Effector memory CD4-positive, alpha-beta T cell (primary cell): ENCODE data around the gene MET.

ENCODE experiments used
- DNase-seq, 3 donors: peaks; one replicate each; pipeline ENCODE4 v3.0.0-alpha.2; 2020
- H3K27ac ChIP-seq: 2 replicates; pipeline ENCODE4 v1.7.0; 2013; ENCODE audit warnings: mild to moderate bottlenecking, low read length, moderate library complexity; ENCODE audit not compliant: insufficient read depth, poor library complexity, severe bottlenecking
- H3K27me3 ChIP-seq: replicated peaks from 2 replicates; pipeline ENCODE4 v1.7.0; 2013; ENCODE audit warnings: mild to moderate bottlenecking, low read length; ENCODE audit not compliant: insufficient read depth, control insufficient read depth, poor library complexity, severe bottlenecking
- H3K36me3 ChIP-seq: 2 replicates; pipeline ENCODE4 v1.7.0; 2013; ENCODE audit warnings: mild to moderate bottlenecking, low read length, moderate library complexity; ENCODE audit not compliant: control insufficient read depth, insufficient read depth
- H3K4me1 ChIP-seq: 2 replicates; pipeline ENCODE4 v1.7.0; 2013; ENCODE audit warnings: low read length, mild to moderate bottlenecking; ENCODE audit not compliant: control insufficient read depth, insufficient read depth, poor library complexity, severe bottlenecking
- H3K4me3 ChIP-seq: 2 replicates; pipeline ENCODE4 v1.7.0; 2013; ENCODE audit warnings: low read length, low read depth, mild to moderate bottlenecking; ENCODE audit not compliant: insufficient read depth, poor library complexity, severe bottlenecking
- H3K9me3 ChIP-seq: 2 replicates; pipeline ENCODE4 v1.7.0; 2013; ENCODE audit warnings: mild to moderate bottlenecking, low read length, moderate library complexity; ENCODE audit not compliant: control insufficient read depth

Gene MET

GRCh38 chr7:116787881-116788280, 115.9 kb downstream of the MET start:
- no peak overlapping the region for H3K4me3 ChIP-seq
- H3K27me3 ChIP-seq: no peaks in the 10 kb centered on the region
- no peaks in the 10 kb centered on the region for H3K4me1 ChIP-seq
- H3K36me3 ChIP-seq: no peaks in the 10 kb centered on the region
- no peak for DNase-seq
- H3K27ac ChIP-seq: no peak overlapping the region
- H3K9me3 ChIP-seq: no peaks in the 10 kb centered on the region

GRCh38 chr7:116788572-116789197, 116.7 kb downstream of the MET start:
- Histone ChIP-seq H3K36me3 (no peaks in the 10 kb centered on the region), H3K27me3 (no peaks in the 10 kb centered on the region), H3K9me3 (no peaks in the 10 kb centered on the region), H3K4me3 (no peak overlapping the region), H3K27ac (no peak overlapping the region), H3K4me1 (no peaks in the 10 kb centered on the region)
- no peak for DNase-seq

DNA sequence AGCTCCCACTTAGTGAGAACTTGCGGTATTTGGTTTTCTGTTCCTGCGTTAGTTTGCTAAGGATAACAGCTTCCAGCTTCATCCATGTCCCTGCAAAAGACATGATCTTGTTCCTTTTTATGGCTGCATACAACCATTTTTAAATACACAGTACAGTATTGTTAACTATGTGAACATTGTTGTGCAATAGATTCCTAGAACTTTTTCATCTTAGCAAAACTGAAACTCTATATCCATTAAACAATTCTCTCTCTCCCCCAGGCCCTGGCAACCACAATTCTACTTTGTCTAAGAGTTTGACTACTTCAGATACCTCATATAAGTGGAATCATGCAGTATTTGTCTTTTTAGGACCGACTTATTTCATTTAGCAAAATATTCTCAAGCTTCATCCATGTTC, 118.0 kb downstream of the MET start:
- no peaks in the 10 kb centered on the region for H3K9me3 ChIP-seq
- no peaks in the 10 kb centered on the region for H3K27me3 ChIP-seq
- H3K4me3 ChIP-seq: no peak overlapping the region
- no peak overlapping the region for H3K27ac ChIP-seq
- no peaks in the 10 kb centered on the region for H3K36me3 ChIP-seq
- no peak for DNase-seq
- H3K4me1 ChIP-seq: no peaks in the 10 kb centered on the region

- H3K27ac ChIP-seq: no peak overlapping the region
- no peak for DNase-seq
- H3K9me3 ChIP-seq: no peaks in the 10 kb centered on the region
- no peak overlapping the region for H3K4me3 ChIP-seq
- no peaks in the 10 kb centered on the region for H3K27me3 ChIP-seq
- H3K36me3 ChIP-seq: no peaks in the 10 kb centered on the region
- H3K4me1 ChIP-seq: no peaks in the 10 kb centered on the region
Observed at GRCh38 chr7:116792813-116793212, 120.8 kb downstream of the MET start.

DNA sequence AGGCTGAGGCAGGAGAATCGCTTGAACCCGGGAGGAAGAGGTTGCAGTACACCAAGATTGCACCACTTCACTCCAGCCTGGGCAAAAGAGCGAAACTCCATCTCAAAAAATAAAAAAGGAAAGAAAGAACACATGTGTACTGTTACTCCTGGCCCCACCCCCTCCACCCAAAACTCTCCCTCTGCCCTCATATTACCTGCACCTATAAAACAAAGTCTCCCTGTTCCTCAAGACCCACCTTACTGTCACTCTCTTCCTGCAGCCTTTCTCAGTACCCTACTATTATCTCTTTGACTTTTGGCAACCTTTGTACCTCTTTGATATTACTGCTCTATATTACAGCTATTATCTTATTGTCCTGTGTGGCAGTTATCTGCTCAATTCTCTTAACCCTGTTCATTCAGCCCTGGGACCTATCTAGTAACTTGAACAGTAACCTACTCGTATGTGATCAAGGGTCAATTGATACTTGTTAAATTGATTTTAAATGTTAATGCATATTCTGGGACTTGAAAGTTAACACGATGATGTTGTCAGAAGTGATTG, 121.9 kb downstream of the MET start:
- H3K9me3 ChIP-seq: no peaks in the 10 kb centered on the region
- H3K4me3 ChIP-seq: no peak overlapping the region
- H3K27ac ChIP-seq: no peak overlapping the region
- no peaks in the 10 kb centered on the region for H3K4me1 ChIP-seq
- no peak for DNase-seq
- H3K27me3 ChIP-seq: no peaks in the 10 kb centered on the region
- H3K36me3 ChIP-seq: no peaks in the 10 kb centered on the region

DNA sequence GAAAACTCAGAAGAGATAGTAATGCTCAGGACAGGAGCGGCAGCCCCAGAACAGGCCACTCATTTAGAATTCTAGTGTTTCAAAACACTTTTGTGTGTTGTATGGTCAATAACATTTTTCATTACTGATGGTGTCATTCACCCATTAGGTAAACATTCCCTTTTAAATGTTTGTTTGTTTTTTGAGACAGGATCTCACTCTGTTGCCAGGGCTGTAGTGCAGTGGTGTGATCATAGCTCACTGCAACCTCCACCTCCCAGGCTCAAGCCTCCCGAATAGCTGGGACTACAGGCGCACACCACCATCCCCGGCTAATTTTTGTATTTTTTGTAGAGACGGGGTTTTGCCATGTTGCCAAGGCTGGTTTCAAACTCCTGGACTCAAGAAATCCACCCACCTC, 124.5 kb downstream of the MET start:
- no peak for DNase-seq
- no peak overlapping the region for H3K4me3 ChIP-seq
- no peaks in the 10 kb centered on the region for H3K27me3 ChIP-seq
- H3K9me3 ChIP-seq: no peaks in the 10 kb centered on the region
- no peaks in the 10 kb centered on the region for H3K4me1 ChIP-seq
- no peak overlapping the region for H3K27ac ChIP-seq
- no peaks in the 10 kb centered on the region for H3K36me3 ChIP-seq

DNA sequence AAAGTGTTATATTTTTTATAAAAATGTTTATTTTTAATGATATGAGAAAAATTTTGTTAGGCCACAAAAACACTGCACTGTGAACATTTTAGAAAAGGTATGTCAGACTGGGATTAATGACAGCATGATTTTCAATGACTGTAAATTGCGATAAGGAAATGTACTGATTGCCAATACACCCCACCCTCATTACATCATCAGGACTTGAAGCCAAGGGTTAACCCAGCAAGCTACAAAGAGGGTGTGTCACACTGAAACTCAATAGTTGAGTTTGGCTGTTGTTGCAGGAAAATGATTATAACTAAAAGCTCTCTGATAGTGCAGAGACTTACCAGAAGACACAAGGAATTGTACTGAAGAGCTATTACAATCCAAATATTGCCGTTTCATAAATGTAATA, 125.6 kb downstream of the MET start:
- no peaks in the 10 kb centered on the region for H3K27me3 ChIP-seq
- no peak for DNase-seq
- H3K27ac ChIP-seq: no peak overlapping the region
- H3K4me1 ChIP-seq: no peaks in the 10 kb centered on the region
- no peaks in the 10 kb centered on the region for H3K9me3 ChIP-seq
- no peaks in the 10 kb centered on the region for H3K36me3 ChIP-seq
- H3K4me3 ChIP-seq: no peak overlapping the region

DNA sequence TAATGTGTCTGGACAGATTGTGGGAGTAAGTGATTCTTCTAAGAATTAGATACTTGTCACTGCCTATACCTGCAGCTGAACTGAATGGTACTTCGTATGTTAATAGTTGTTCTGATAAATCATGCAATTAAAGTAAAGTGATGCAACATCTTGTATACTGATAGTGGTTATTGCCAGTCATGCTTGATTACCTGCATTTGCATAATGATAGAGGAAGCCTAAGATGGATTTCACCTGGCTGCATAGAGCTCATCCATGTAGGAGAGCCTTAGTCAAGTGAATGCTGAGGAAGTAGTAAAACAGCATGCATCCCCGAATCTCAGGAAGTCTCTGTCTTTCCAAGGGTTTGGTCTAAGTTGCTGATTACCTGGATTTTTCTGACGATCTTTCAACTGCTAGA, 126.2 kb downstream of the MET start:
- no peak overlapping the region for H3K4me3 ChIP-seq
- DNase-seq: no peak
- H3K27me3 ChIP-seq: no peaks in the 10 kb centered on the region
- no peaks in the 10 kb centered on the region for H3K9me3 ChIP-seq
- H3K4me1 ChIP-seq: no peaks in the 10 kb centered on the region
- H3K27ac ChIP-seq: no peak overlapping the region
- H3K36me3 ChIP-seq: no peaks in the 10 kb centered on the region

DNA sequence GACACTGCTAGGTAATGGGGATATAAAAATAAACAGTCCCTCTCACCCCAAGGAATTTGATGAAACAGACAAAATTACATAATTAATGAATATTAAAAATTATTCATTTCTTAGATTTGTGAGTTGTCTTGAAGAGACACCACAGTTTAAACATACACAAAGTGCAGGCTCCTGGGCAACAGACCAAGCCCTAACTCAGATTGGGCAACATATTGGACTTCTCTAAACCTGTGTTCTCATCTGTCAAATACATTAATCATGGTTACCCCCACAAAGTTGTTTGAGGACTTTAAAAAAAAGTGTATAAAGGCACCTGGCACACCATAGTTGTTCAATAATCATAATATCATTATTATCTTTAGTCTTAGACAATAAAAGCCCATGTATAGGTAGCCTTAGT, 127.9 kb downstream of the MET start:
- no peaks in the 10 kb centered on the region for H3K9me3 ChIP-seq
- no peaks in the 10 kb centered on the region for H3K36me3 ChIP-seq
- H3K4me1 ChIP-seq: no peaks in the 10 kb centered on the region
- no peak for DNase-seq
- H3K4me3 ChIP-seq: no peak overlapping the region
- H3K27me3 ChIP-seq: no peaks in the 10 kb centered on the region
- no peak overlapping the region for H3K27ac ChIP-seq

- DNase-seq: no peak
- no peaks in the 10 kb centered on the region for H3K36me3 ChIP-seq
- no peaks in the 10 kb centered on the region for H3K9me3 ChIP-seq
- H3K27me3 ChIP-seq: no peaks in the 10 kb centered on the region
- H3K4me3 ChIP-seq: no peak overlapping the region
- no peak overlapping the region for H3K27ac ChIP-seq
- no peaks in the 10 kb centered on the region for H3K4me1 ChIP-seq
Observed at GRCh38 chr7:116800594-116800993, 128.6 kb downstream of the MET start.
